Small intestine (tissue), 7 donors: ENCODE measurements around the gene PTGES3. TPM values are rescaled to one million over a fixed set of nuclear protein-coding genes. Genes with fewer than 3 reads are reported as not detected.

ENCODE experiments used
- DNase-seq, 2 donors: peaks; one replicate each; pipeline versions ENCODE4 v3.0.0 to v3.0.0-alpha.2; 2013
- FAIRE-seq: peaks from 2 replicates; lab custom pipeline; 2012; peaks lifted over from hg19 to GRCh38; lab: Jason Lieb, UNC
- H3K27ac ChIP-seq, 3 donors: one replicate each; pipeline ENCODE4 v1.5.1; 2013; ENCODE audit warnings: low read length in 2 of 3, mild to moderate bottlenecking in 2 of 3, control low read depth in 1 of 3, inconsistent platforms in 1 of 3, low read depth in 1 of 3, moderate library complexity in 1 of 3
- H3K27me3 ChIP-seq, 3 donors: one replicate each; pipeline ENCODE4 v1.6.1; 2013; ENCODE audit warnings: low read length in 3 of 3, inconsistent platforms in 1 of 3; ENCODE audit not compliant: control insufficient read depth in 3 of 3, insufficient read depth in 3 of 3
- H3K36me3 ChIP-seq, 3 donors: one replicate each; pipeline ENCODE4 v1.6.1; 2013; ENCODE audit warnings: low read length in 3 of 3, inconsistent platforms in 1 of 3, low read depth in 1 of 3, mild to moderate bottlenecking in 1 of 3, moderate library complexity in 1 of 3; ENCODE audit not compliant: control insufficient read depth in 3 of 3, insufficient read depth in 2 of 3
- H3K4me1 ChIP-seq, 3 donors: one replicate each; pipeline ENCODE4 v1.6.1; 2013; ENCODE audit warnings: low read length in 2 of 3, inconsistent platforms in 1 of 3, low read depth in 1 of 3, mild to moderate bottlenecking in 1 of 3, moderate library complexity in 1 of 3; ENCODE audit not compliant: control insufficient read depth in 3 of 3, insufficient read depth in 2 of 3
- H3K4me3 ChIP-seq, 3 donors: one replicate each; pipeline ENCODE4 v1.5.1; 2013; ENCODE audit warnings: low read length in 3 of 3, control low read depth in 1 of 3, inconsistent platforms in 1 of 3, low read depth in 1 of 3, mild to moderate bottlenecking in 1 of 3, moderate library complexity in 1 of 3
- H3K9me3 ChIP-seq, 2 donors: one replicate each; pipeline ENCODE4 v1.6.1; 2013; ENCODE audit warnings: low read depth in 1 of 2, low read length in 1 of 2; ENCODE audit not compliant: control insufficient read depth in 2 of 2, insufficient read depth in 1 of 2
- WGBS, 3 donors: extraction: QIAGEN DNeasy Blood & Tissue Kit; methylation state at CpG; one replicate each; pipeline ENCODE4 v1.1.7; 2013; 5-methylcytosine and 5-hydroxymethylcytosine counted together
- polyA plus RNA-seq, 4 donors: library from polyadenylated mRNA; stranded (reverse) in 3 of 4; unstranded in 1 of 4; fragments of 200-250 nt in 3 of 4; fragments of 120-200 nt in 1 of 4; gene quantifications; one replicate each; pipeline versions ENCODE4 v1.2.1 to v1.2.3, GENCODE V29; 2013
- donor health status: healthy with polysubstance abuse.
- donor health status: control.
- donor health status: control.
- donor health status: Bipolar disorder and iron deficiency.
- donor health status: healthy.

PTGES3 gene
- polyA plus RNA-seq, 4 donors: 130 to 235 (median 180) TPM

GRCh38 chr12:56723889-56724700, 36.0 kb upstream of the PTGES3 start:
- DNase-seq (peak; percentile 56 to 76), FAIRE-seq (no peak)
- WGBS, 3 donors: 0 to 1% (median 0%) methylated on average over 14 of the region's 14 CpGs
- Histone ChIP-seq H3K4me3 (peak overlapping the region; percentile 59 to 68 (median 65)), H3K36me3 (peaks cover 9 to 35% (median 15%) of the 10 kb centered on the region in 3 donors), H3K27ac (peak overlapping the region; percentile 75 to 92 (median 82)), H3K9me3 (no peaks in the 10 kb centered on the region), H3K27me3 (no peaks in the 10 kb centered on the region), H3K4me1 (peaks cover 5 to 36% (median 24%) of the 10 kb centered on the region in 3 donors)

DNA sequence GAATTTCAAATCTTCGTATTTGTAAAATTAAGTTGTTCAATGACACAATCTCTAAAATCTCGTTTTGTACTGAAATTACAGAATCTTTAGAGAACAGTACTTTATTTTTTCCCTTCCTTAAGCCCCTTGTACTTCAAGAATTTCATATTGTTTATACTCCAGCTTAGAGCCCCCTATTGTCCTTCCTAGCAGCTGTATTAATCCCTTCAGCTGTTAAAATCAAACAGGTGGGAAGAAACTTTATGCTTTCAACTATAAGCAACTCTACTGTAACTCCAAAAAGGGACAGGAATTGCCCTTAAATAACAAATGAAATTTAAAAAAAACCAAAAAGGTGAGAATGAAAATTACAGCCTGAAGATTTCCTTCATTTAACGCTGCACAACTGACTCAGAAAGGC, 35.3 kb upstream of the PTGES3 start:
- Histone ChIP-seq H3K4me3 (peak overlapping the region in 2 of 3 donors; percentile 65 to 68), H3K27ac (peak overlapping the region in 2 of 3 donors; percentile 6 to 14), H3K9me3 (no peaks in the 10 kb centered on the region), H3K4me1 (peaks cover 5 to 38% (median 24%) of the 10 kb centered on the region in 3 donors), H3K36me3 (peaks cover 9 to 38% (median 15%) of the 10 kb centered on the region in 3 donors), H3K27me3 (no peaks in the 10 kb centered on the region)
- FAIRE-seq (no peak), DNase-seq (no peak)
- WGBS, 3 donors: 8 to 33% (median 14%) methylated on average over 3 of the region's 3 CpGs

- peak overlapping the region in 2 of 3 donors; percentile 15 to 18 for H3K4me3 ChIP-seq
- FAIRE-seq (no peak), DNase-seq (peak; percentile 53 to 59)
- 13 to 56% (median 17%) methylated on average over 4 of the region's 4 CpGs for WGBS, 3 donors
- no peaks in the 10 kb centered on the region for H3K9me3 ChIP-seq
- peaks cover 9 to 39% (median 15%) of the 10 kb centered on the region in 3 donors for H3K36me3 ChIP-seq
- peaks cover 5 to 38% (median 24%) of the 10 kb centered on the region in 3 donors for H3K4me1 ChIP-seq
- H3K27ac ChIP-seq: no peak overlapping the region
- no peaks in the 10 kb centered on the region for H3K27me3 ChIP-seq
Measured at GRCh38 chr12:56722832-56723231, 34.7 kb upstream of the PTGES3 start.

- peak overlapping the region in 1 of 3 donors; percentile 37 for H3K27ac ChIP-seq
- H3K27me3 ChIP-seq: no peaks in the 10 kb centered on the region
- H3K4me3 ChIP-seq: no peak overlapping the region
- DNase-seq (no peak), FAIRE-seq (no peak)
- H3K9me3 ChIP-seq: no peaks in the 10 kb centered on the region
- WGBS, 3 donors: 24 to 29% (median 28%) methylated on average over 2 of the region's 2 CpGs
- peaks cover 10 to 47% (median 15%) of the 10 kb centered on the region in 3 donors for H3K36me3 ChIP-seq
- H3K4me1 ChIP-seq: peaks cover 5 to 38% (median 27%) of the 10 kb centered on the region in 3 donors
Measured at GRCh38 chr12:56721721-56722120, 33.6 kb upstream of the PTGES3 start.

DNA sequence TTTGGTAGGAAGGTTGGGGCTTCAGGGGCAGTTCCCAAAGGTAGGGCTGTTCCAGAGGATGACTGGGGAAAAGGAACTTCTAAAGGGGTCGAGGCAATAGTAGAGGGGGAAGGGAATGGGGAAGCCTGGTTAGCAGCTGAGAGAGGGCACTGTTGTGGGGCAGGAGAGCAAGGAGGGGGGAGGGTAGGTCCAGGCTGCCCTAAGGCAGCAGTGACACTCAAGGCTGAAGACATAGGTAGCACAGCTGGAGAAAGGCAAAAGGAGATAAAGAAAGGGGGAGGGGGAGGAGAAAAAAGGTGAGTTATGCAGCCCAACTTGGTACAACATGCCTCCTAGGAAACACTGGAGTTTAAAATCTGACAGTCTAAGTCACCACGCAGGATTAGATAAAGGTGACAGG, 33.1 kb upstream of the PTGES3 start:
- H3K4me1 ChIP-seq: peaks cover 5 to 38% (median 28%) of the 10 kb centered on the region in 3 donors
- H3K9me3 ChIP-seq: no peaks in the 10 kb centered on the region
- no peaks in the 10 kb centered on the region for H3K27me3 ChIP-seq
- no peak overlapping the region for H3K4me3 ChIP-seq
- peaks cover 15 to 52% (median 18%) of the 10 kb centered on the region in 3 donors for H3K36me3 ChIP-seq
- 46 to 63% (median 56%) methylated on average over 2 of the region's 2 CpGs for WGBS, 3 donors
- peak overlapping the region in 1 of 3 donors; percentile 8 for H3K27ac ChIP-seq
- FAIRE-seq (no peak), DNase-seq (no peak)

DNA sequence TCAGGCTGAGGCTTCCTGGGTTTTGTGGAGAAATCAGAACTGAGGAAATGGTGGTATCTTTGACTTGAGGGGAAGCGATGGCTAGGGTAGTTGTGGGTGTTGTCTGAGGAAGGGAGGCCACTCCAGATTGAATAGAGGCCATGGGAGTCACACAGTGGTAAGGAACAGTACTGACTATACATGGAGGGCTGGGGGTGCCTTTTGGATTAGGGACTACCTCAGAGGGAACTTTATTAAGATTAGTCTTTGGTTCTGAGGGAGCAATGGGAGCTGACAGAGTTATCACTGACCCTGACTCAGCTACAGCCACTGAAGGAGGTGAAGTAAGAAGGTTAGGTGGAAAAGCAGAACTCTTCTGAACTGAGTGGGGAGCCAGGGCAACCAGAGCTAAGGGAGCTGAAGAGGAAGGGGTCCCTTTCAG, 32.7 kb upstream of the PTGES3 start:
- 65 to 93% (median 67%) methylated on average over 1 of the region's 1 CpG for WGBS, 3 donors
- H3K4me3 ChIP-seq: no peak overlapping the region
- H3K36me3 ChIP-seq: peaks cover 18 to 57% (median 21%) of the 10 kb centered on the region in 3 donors
- DNase-seq (no peak), FAIRE-seq (no peak)
- no peaks in the 10 kb centered on the region for H3K27me3 ChIP-seq
- peaks cover 5 to 38% (median 28%) of the 10 kb centered on the region in 3 donors for H3K4me1 ChIP-seq
- H3K27ac ChIP-seq: peak overlapping the region in 1 of 3 donors; percentile 8
- no peaks in the 10 kb centered on the region for H3K9me3 ChIP-seq

DNA sequence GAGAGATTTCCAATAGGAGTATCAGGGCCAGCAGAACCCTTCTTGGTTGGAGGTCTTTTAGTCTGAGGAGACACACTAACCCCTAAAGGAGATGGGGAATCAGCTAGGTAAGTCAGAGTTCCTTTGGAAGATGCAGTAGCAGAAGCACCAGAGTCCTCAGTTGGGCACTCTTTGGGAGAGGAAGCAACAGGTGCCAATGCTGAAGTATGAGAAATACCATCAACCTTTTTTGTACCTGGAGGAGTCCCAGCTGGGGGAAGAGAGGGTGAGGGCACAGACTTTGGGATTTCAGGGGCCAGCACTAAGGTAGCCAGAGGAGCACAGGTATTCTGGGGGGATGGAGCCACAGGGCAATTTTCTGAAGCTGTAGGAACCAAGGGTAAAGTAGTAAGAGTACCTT, 31.0 kb upstream of the PTGES3 start:
- peaks cover 24 to 57% (median 30%) of the 10 kb centered on the region in 3 donors for H3K36me3 ChIP-seq
- H3K9me3 ChIP-seq: no peaks in the 10 kb centered on the region
- DNase-seq (no peak), FAIRE-seq (no peak)
- H3K4me3 ChIP-seq: no peak overlapping the region
- H3K4me1 ChIP-seq: peaks cover 5 to 38% (median 28%) of the 10 kb centered on the region in 3 donors
- H3K27ac ChIP-seq: no peak overlapping the region
- no peaks in the 10 kb centered on the region for H3K27me3 ChIP-seq

DNA sequence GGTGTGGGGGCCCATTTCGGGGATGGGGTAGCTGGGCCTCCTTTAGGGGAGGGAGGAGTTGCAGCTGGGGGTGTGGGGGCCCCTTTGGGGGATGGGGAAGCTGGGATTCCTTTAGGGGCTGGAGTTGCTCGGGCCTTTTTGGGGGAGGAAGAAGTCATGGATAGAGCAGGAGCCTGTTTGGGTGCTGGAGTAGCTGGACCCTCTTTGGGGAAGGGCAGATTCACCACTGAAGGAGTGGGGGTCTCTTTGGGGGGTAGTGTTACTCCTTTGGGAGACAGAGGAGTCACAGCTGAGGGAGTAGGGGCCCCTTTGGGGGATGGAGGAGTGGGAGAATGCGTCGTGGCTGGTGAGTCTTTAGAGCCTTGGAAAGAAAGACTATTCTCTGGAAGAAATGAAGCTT, 30.6 kb upstream of the PTGES3 start:
- H3K4me3 ChIP-seq: no peak overlapping the region
- 54 to 58% (median 57%) methylated on average over 4 of the region's 4 CpGs for WGBS, 3 donors
- H3K36me3 ChIP-seq: peaks cover 28 to 61% (median 32%) of the 10 kb centered on the region in 3 donors
- peaks cover 5 to 38% (median 28%) of the 10 kb centered on the region in 3 donors for H3K4me1 ChIP-seq
- DNase-seq: no peak
- H3K27ac ChIP-seq: no peak overlapping the region
- no peaks in the 10 kb centered on the region for H3K27me3 ChIP-seq
- H3K9me3 ChIP-seq: no peaks in the 10 kb centered on the region
- FAIRE-seq: no peak
